Activated naive CD8-positive, alpha-beta T cell (primary cell): ENCODE data around the gene MORN1.

ENCODE experiments used
- H3K27ac Mint-ChIP-seq: one replicate; pipeline ENCODE4 v1.8.0; 2021; ENCODE audit warnings: mixed read lengths
- H3K27me3 Mint-ChIP-seq: one replicate; pipeline ENCODE4 v1.8.0; 2021; ENCODE audit warnings: mixed read lengths
- H3K36me3 Mint-ChIP-seq: one replicate; pipeline ENCODE4 v1.8.0; 2021; ENCODE audit warnings: mixed read lengths
- H3K4me1 Mint-ChIP-seq: one replicate; pipeline ENCODE4 v1.8.0; 2021; ENCODE audit warnings: low read depth, mixed read lengths
- H3K4me3 Mint-ChIP-seq: one replicate; pipeline ENCODE4 v1.8.0; 2021; ENCODE audit warnings: mild to moderate bottlenecking, mixed read lengths
- H3K9me3 Mint-ChIP-seq: one replicate; pipeline ENCODE4 v1.8.0; 2021; ENCODE audit warnings: low read depth, mixed read lengths

The MORN1 gene

DNA sequence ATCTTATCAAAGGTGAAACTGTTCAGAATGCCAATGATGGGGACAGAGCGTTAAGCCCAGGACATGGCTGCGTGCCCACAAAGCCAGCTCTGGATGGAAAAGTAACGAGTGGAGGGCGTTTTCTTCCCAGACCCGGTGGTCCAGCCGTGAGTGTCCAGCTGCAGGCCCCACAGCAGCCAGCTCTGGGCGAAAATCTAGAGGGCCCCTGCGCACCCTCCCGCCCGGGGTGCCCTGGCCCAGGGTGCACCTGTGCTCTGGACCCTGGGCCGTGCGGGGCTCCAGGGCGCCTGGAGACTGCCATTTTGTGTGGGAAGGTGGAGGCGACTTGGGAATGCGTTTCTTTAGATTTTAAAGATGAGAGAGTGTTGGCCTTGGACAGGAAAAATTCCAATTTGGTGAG is 104.4 kb downstream of the MORN1 start:
- peaks cover 4% of the 10 kb centered on the region for H3K36me3 Mint-ChIP-seq
- H3K4me3 Mint-ChIP-seq, result peak overlapping the region; percentile 60
- H3K9me3 Mint-ChIP-seq, result no peaks in the 10 kb centered on the region
- no peak overlapping the region for H3K27ac Mint-ChIP-seq
- peaks cover 50% of the 10 kb centered on the region for H3K4me1 Mint-ChIP-seq
- H3K27me3 Mint-ChIP-seq, result no peaks in the 10 kb centered on the region

- Mint-ChIP-seq H3K4me1 (peaks cover 31% of the 10 kb centered on the region), H3K27ac (no peak overlapping the region)
Observed at GRCh38 chr1:2284932-2285331, 106.4 kb downstream of the MORN1 start.

GRCh38 chr1:2283991-2284895 is 107.1 kb downstream of the MORN1 start:
- H3K4me3 Mint-ChIP-seq, result no peak overlapping the region

More at GRCh38 chr1:2284932-2285331, 106.4 kb downstream of the MORN1 start:
- peaks cover 4% of the 10 kb centered on the region for H3K36me3 Mint-ChIP-seq
- no peaks in the 10 kb centered on the region for H3K9me3 Mint-ChIP-seq
- H3K4me3 Mint-ChIP-seq, result no peak overlapping the region
- no peaks in the 10 kb centered on the region for H3K27me3 Mint-ChIP-seq

DNA sequence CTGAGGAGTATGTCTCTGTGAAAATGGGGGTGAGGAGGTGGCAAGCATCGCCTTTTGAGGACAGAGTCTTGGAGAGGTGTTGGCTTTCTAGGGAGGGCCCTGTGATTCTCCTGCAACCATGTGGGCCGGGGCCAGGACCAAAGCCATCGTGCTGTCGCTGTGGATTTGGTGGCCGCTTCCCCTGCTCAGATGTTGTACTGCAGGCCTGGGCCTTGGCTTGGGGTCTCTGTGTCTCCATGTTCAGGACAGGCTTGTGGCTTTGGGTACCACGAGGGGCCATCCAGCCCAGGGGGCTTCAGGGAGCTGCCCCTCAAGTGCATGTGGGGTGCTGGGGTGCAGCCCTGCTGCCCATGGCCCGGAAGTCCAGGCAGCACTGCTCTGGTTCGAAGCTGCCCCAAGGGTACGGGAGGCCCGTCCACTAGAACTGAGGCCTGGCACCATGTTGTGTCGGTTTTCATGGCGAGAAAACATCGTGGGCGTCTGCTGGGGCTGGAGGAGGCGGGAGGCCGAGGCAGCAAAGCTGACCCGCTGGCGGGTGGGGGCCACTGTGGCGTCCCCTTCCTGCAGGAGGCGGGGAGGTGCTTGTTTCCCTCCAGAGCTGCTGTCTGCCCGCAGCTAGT is 107.9 kb downstream of the MORN1 start:
- H3K27ac Mint-ChIP-seq, result no peak overlapping the region
- H3K4me1 Mint-ChIP-seq, result peaks cover 25% of the 10 kb centered on the region
- no peak overlapping the region for H3K4me3 Mint-ChIP-seq
- no peaks in the 10 kb centered on the region for H3K27me3 Mint-ChIP-seq
- H3K36me3 Mint-ChIP-seq, result peaks cover 4% of the 10 kb centered on the region
- no peaks in the 10 kb centered on the region for H3K9me3 Mint-ChIP-seq

More at GRCh38 chr1:2283991-2284895, 107.1 kb downstream of the MORN1 start:
- Mint-ChIP-seq H3K27me3 (no peaks in the 10 kb centered on the region), H3K9me3 (no peaks in the 10 kb centered on the region), H3K27ac (no peak overlapping the region), H3K4me1 (peaks cover 30% of the 10 kb centered on the region), H3K36me3 (peaks cover 4% of the 10 kb centered on the region)

DNA sequence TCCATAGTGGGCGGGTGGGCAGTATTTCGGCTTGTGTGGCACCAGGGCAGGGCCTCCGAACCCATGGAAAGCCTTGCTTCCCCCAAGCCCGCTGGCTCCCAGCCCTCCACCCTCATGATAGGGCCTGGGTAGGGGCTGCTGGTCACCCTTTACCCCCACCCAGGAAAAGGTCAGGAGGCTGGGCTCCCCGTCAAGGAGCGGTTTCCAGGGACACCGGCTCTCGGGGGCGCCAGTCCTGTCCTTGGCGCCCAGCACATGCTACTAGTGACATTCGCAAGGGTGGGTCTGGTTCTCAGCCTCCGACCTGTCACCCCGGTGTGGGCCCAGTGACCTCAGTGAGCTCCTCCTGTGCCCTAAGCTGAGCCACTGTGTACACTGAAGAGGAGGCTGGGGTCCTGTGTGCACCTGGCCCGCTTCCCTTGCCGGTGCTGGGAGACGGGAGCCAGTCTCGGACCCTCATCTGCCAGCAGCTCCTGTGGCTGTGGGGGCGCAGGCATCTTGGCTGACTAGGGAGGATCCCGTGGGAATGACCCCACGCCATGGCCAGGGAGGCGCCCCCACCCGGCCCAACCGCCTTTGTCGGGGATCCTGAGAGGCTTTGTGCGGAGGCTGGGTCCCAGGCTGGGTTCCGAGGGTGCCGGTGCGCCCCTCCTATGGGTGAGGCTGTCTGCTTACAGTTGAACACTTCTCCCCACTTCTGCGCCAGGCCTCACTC is 108.6 kb downstream of the MORN1 start:
- H3K27ac Mint-ChIP-seq, result no peak overlapping the region
- H3K27me3 Mint-ChIP-seq, result no peaks in the 10 kb centered on the region
- no peak overlapping the region for H3K4me3 Mint-ChIP-seq
- no peaks in the 10 kb centered on the region for H3K9me3 Mint-ChIP-seq
- H3K4me1 Mint-ChIP-seq, result peaks cover 24% of the 10 kb centered on the region
- H3K36me3 Mint-ChIP-seq, result peaks cover 2% of the 10 kb centered on the region

DNA sequence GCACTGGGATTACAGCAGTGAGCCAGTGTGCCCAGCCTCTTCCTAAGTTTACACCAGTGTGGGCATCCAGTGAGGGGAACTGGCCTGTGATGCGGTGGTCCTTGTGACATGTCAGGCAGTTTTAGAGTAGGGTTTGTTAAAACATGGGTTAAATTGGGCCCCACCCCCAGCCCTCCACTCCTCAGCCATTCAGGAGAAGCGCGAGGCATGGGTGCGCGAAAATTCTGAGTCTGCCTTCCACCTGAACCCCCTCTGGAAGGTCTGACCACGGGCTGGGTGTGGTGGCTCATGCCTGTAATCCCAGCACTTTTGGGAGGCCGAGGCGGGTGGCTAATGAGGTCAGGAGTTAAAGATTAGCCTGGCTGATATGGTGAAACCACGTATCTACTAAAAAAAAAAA is 111.5 kb downstream of the MORN1 start:
- peaks cover 2% of the 10 kb centered on the region for H3K36me3 Mint-ChIP-seq
- peak overlapping the region; percentile 75 for H3K27ac Mint-ChIP-seq
- no peak overlapping the region for H3K4me3 Mint-ChIP-seq
- H3K9me3 Mint-ChIP-seq, result no peaks in the 10 kb centered on the region
- H3K27me3 Mint-ChIP-seq, result no peaks in the 10 kb centered on the region
- peaks cover 45% of the 10 kb centered on the region for H3K4me1 Mint-ChIP-seq

GRCh38 chr1:2279210-2279639 is 112.1 kb downstream of the MORN1 start:
- H3K27ac Mint-ChIP-seq, result peak overlapping the region; percentile 50
- peaks cover 2% of the 10 kb centered on the region for H3K36me3 Mint-ChIP-seq
- H3K4me1 Mint-ChIP-seq, result peaks cover 48% of the 10 kb centered on the region
- H3K4me3 Mint-ChIP-seq, result no peak overlapping the region
- H3K27me3 Mint-ChIP-seq, result no peaks in the 10 kb centered on the region
- no peaks in the 10 kb centered on the region for H3K9me3 Mint-ChIP-seq

DNA sequence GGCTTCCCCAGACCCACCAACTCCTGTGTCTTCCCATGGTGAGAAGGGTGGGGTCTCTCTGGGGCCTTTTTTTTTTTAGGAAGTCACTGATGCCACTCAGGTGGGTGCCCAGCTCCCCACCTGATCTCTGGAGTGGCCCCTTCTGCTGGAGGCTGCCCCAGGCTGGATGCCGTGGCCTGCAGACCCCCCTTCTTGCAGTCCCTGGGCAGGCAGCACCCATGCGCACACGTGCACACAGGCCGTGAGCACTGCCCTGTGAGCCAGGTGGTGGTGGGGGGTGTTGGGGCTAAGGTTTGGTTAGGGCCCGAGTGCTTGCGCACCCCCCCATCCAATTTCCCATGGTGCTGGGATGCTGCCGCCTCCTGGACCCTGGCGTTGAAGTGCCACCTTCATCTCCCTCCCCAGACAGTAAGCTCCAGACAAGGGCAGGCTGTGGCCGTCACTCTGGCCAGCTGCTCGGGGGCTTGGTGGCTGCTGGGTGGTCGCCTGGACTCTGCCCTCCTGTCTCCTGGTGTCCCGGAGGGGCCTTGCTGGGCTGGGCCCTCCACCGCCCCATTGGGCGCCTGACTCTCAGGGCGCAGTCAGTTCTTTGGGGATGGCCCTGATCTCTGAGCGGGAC is 112.7 kb downstream of the MORN1 start:
- H3K36me3 Mint-ChIP-seq, result peaks cover 2% of the 10 kb centered on the region
- no peak overlapping the region for H3K4me3 Mint-ChIP-seq
- H3K4me1 Mint-ChIP-seq, result peaks cover 46% of the 10 kb centered on the region
- no peaks in the 10 kb centered on the region for H3K9me3 Mint-ChIP-seq
- no peaks in the 10 kb centered on the region for H3K27me3 Mint-ChIP-seq
- H3K27ac Mint-ChIP-seq, result no peak overlapping the region

DNA sequence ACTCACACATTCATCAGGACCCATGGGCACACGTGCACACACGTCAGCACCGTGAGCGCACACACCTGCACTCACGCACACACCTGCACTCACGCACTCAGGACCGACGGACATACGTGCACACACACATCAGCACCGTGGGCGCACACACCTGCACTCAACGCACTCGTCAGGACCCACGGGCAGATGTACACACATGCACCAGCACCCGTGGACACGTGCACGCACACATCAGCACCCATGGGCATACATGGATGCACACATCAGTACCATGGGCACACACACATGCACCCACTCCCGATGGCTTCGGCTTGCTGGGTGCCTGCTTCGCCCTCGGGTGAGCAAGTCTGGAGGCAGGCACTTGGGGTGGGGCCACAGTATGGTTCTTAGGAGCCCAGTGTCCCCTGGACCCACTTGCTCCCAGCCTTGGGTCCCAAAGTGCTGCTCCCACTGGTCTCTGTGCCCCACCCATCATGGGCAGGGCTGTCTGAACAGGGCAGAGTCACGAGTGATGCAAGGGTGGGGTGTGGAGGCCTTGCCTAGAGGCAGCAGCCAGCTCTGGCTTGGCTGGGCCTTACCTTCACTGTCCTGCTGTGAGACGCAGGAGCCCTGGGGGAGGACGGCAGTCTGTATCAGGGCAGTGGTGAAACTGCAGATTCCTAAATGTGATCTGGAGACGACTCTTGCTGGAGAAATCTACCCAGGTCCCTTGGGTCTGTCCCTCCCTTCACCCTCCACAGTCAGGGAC is 113.4 kb downstream of the MORN1 start:
- Mint-ChIP-seq H3K4me1 (peaks cover 50% of the 10 kb centered on the region), H3K27ac (no peak overlapping the region), H3K4me3 (peak overlapping the region; percentile 31)

GRCh38 chr1:2276803-2277580 is 114.4 kb downstream of the MORN1 start:
- H3K36me3 Mint-ChIP-seq, result peaks cover 2% of the 10 kb centered on the region
- H3K4me3 Mint-ChIP-seq, result peak overlapping the region; percentile 31
- H3K27ac Mint-ChIP-seq, result peak overlapping the region; percentile 46
- H3K9me3 Mint-ChIP-seq, result no peaks in the 10 kb centered on the region
- H3K27me3 Mint-ChIP-seq, result no peaks in the 10 kb centered on the region
- peaks cover 52% of the 10 kb centered on the region for H3K4me1 Mint-ChIP-seq

More for the DNA sequence above, 113.4 kb downstream of the MORN1 start:
- no peaks in the 10 kb centered on the region for H3K9me3 Mint-ChIP-seq
- H3K27me3 Mint-ChIP-seq, result no peaks in the 10 kb centered on the region
- H3K36me3 Mint-ChIP-seq, result peaks cover 2% of the 10 kb centered on the region

- Mint-ChIP-seq H3K27ac (peak overlapping the region; percentile 64), H3K4me1 (peaks cover 53% of the 10 kb centered on the region), H3K27me3 (no peaks in the 10 kb centered on the region), H3K36me3 (peaks cover 2% of the 10 kb centered on the region), H3K4me3 (no peak overlapping the region), H3K9me3 (no peaks in the 10 kb centered on the region)
Observed at GRCh38 chr1:2275796-2276536, 115.4 kb downstream of the MORN1 start.

DNA sequence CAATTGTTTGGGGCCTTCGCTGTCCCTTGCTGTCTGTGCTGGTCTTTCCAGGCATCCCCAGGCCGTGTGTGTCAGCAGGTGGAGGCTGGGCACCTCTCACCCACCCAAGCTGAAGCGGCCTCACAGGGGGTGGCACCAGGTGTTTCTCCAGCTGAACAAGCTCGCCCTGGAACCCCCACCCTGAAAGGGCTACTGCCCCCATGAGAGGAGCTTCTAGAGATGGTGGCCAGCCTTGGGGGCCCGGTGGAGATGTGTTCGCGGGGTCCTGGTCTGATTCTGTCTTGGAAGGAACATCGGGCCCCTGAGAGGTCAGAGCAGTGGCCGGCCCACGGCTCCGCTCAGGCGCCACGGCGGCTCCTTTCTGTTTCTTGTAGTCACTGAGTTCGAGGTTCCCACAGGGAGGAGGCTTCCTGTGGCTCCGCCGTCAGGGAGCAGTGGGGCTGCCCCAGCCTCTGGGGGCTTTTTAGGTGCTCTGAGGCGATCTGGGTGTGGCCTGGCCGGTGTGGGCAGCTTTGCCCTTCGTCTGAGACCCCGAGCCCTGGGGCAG is 116.4 kb downstream of the MORN1 start:
- H3K4me3 Mint-ChIP-seq, result peak overlapping the region; percentile 27
- peaks cover 53% of the 10 kb centered on the region for H3K4me1 Mint-ChIP-seq
- H3K36me3 Mint-ChIP-seq, result peaks cover 2% of the 10 kb centered on the region
- no peaks in the 10 kb centered on the region for H3K27me3 Mint-ChIP-seq
- no peaks in the 10 kb centered on the region for H3K9me3 Mint-ChIP-seq
- H3K27ac Mint-ChIP-seq, result peak overlapping the region; percentile 64
